Astrocyte of the cerebellum (primary cell): ENCODE measurements around the gene CNPPD1.

Experiments
- DNase-seq: peaks from one replicate; pipeline ENCODE4 v3.0.0-alpha.2; 2011; ENCODE audit warnings: low read depth
- H3K4me3 ChIP-seq: 2 replicates; pipeline ENCODE4 v1.5.1; 2011; ENCODE audit warnings: mild to moderate bottlenecking, low read depth, low read length, moderate library complexity
- in situ Hi-C: cut with HindIII; loops from 2 replicates; pipeline ENCODE4 v1.10.0; 2017; ENCODE audit warnings: low sequenced_read_pairs
- TF ChIP-seq, protein P1 (sequence below): IDR thresholded peaks from 2 replicates; pipeline ENCODE4 v1.5.1; 2012; ENCODE audit warnings: low read length, low read depth, moderate library complexity, mild to moderate bottlenecking; ENCODE audit errors: missing control alignments

CNPPD1 gene

DNA sequence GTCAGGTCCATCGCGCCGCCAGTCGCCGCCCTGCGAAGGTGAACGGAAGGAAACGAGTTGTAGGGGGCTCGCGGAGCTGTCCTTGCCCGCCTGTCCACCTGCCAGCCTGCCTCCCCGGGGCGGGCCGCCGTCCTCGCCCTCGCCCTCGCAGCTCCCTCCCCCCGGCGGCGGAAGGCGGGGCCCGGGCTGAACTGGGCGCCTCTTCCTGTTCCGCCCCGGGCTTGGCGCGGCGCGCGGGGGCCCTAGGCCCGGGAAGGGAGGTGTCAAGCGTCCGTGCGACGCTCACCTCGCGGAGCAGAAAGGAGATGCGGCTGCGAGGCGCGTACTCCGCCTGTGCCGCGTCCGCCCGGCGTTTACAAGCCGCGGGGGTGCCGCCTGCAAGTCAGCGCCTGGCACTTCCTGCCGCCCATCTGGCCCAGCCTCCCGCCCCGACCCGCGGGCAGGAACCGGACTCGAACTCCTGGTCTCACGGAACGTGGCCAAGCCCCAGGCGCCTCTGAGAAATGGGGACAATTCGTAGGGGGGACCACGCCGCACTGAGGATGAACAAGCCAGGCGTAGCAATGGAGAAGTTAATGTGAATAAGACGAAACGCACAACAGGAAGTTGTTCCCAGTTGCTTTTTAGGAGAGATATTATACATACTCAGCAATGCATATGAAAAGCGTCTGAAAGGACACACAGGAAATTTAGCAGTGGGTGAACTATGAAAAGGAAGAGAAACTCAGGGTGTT is at the start of gene CNPPD1:
TSS of gene CNPPD1 (minus strand) at position 108 of the 734 bp plus-strand sequence. CDS start at position 11, 97 bp downstream.
- H3K4me3 ChIP-seq, result peak within 1 kb of the TSS; percentile 80
- no peak for DNase-seq
- in situ Hi-C loops, result no loop called here
- TF ChIP-seq, protein P1, sequence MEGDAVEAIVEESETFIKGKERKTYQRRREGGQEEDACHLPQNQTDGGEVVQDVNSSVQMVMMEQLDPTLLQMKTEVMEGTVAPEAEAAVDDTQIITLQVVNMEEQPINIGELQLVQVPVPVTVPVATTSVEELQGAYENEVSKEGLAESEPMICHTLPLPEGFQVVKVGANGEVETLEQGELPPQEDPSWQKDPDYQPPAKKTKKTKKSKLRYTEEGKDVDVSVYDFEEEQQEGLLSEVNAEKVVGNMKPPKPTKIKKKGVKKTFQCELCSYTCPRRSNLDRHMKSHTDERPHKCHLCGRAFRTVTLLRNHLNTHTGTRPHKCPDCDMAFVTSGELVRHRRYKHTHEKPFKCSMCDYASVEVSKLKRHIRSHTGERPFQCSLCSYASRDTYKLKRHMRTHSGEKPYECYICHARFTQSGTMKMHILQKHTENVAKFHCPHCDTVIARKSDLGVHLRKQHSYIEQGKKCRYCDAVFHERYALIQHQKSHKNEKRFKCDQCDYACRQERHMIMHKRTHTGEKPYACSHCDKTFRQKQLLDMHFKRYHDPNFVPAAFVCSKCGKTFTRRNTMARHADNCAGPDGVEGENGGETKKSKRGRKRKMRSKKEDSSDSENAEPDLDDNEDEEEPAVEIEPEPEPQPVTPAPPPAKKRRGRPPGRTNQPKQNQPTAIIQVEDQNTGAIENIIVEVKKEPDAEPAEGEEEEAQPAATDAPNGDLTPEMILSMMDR, result no peak

DNA sequence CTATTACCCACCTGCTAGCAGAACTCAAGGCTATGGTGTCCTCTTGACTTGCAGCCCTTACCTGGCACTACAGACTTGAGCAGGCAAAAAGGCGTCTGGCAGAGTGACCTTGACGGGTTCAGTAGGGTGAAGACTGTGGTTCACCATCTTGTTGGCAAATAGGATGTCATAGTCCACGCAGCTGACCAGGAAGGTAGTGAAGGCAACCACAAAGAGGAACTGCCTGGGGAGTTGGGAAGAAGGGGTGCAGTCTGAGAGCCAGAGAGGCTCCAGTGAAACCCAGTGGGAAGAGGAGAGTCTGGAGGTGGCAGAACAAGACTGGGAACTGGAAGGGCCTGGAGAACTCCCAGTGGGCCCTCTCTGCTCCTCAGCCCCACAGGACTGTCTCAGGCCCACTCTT is 48.6 kb upstream of the CNPPD1 start:
- in situ Hi-C loops, result loop anchor here (5.0 kb wide), 1 partner anchor 43 kb away; no protein-coding TSS in a partner anchor
- no peak for DNase-seq
- TF ChIP-seq, protein P1, result no peak
- H3K4me3 ChIP-seq, result no peak overlapping the region

DNA sequence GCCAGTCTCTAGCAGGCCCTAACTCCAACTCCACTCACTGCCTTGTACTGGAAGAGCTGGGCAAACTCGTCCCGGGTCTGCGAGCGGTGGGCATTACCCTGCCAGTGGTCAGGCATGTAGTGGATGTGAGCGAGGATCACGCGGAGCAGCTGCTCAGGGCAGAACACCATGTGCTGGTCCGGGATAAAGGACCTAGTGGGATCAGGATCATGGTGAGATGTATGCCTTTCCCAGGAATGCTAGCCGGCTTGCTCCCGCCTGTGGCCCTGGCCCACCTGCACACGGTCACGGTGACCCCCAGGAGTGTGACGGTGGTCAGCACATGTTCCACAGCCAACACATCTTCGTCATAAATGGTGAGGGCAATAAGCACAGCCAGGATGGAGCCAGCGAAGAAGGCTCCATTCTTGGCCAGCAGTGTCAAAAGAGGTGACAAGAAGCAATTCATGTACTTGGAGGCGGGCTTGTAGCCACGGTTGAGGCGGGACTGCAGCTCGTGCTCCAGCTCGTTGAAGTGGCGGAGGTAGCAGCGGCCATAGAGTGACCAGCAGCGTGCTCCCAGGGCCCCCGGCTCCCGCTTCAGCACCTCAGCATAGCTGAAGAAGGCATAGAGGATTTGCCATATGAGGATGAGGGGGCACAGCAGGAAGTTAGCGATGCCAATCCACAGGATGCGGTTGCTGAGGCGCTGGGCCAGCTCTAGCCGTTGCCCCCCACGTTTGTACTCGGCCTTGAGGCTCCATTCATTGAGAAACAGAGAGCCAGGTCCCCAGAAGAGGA is 47.3 kb upstream of the CNPPD1 start:
- in situ Hi-C loops, result no loop called here
- TF ChIP-seq, protein P1, result no peak
- H3K4me3 ChIP-seq, result no peak overlapping the region

DNA sequence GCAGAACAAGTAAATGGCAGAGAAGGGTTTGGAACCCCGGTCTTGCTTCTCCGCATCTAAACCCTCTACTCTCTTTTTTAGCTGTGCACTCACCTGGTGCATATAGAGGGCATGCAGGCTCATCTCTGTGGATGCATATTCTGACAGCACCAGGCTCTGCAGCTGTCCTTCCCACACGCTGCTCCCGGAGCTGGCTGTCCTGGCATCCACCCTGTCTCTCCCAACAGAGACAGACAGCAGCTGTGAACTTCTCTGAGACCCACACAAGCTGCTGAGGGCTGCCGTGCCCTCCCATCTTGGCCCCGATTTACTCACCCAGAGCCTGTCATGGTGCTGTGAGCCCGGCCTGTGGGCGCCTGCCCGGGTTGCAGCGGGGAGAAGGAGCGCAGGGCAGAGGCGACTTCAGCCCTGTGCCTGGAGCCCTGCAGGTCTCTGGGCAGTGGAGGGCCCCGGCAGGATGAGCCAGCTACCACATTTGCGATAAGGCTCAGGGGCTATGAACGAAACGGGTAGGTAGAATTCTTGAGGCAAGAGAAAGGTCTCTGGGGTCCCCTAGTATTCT is 45.3 kb upstream of the CNPPD1 start:
- in situ Hi-C loops, result no loop called here
- TF ChIP-seq, protein P1, result no peak
- H3K4me3 ChIP-seq, result no peak overlapping the region
- DNase-seq, result no peak

More for the DNA sequence above, 47.3 kb upstream of the CNPPD1 start:
- no peak for DNase-seq

DNA sequence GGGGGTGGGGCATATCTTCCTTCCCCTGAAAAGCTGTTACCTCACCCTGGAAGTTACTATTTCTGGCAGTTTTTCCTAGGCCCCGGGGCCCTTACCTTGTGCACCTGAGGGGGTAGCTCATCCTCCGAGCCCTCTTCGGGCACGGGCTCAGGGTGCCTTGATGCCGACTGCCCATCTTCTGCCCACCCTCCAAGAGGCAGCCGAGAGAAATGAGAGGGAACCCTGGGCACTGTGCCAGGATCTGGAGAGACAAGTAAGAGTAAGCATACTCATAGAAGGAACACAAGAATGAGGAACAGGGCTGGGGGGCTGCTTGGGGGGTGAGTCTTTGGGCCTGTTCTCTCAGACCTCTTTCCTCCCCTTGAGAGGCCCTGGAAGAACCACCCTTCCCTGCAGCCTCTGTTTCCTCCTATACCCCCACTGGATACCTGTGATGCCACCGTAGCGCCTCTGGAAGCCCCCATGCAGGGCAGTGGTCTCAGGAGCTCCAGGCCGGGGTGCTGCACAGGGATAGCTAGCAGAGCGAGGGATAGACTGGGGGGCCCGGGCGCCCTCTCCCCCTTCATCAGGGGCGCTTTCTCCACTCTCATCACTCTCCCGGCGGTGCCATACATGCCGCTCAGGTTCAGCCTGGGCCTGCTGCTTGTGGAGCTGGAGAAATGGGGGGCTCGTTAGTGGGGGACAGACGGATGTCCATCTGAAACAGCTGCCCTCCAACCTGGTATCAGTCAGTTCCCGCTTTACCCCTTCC is 44.1 kb upstream of the CNPPD1 start:
- no peak overlapping the region for H3K4me3 ChIP-seq
- DNase-seq, result no peak
- TF ChIP-seq, protein P1, result no peak
- in situ Hi-C loops, result no loop called here
